B cell (primary cell): ENCODE measurements around the gene EML5.

Experiments used
- CTCF ChIP-seq: fragments of 200-600 bp; IDR thresholded peaks from one replicate; pipeline ENCODE4 v1.8.0; 2022; ENCODE audit warnings: antibody characterized with exemption, mild to moderate bottlenecking
- EZH2 ChIP-seq: IDR thresholded peaks from 2 replicates; pipeline ENCODE4 v1.6.1; 2012; ENCODE audit warnings: borderline replicate concordance, low read depth, mild to moderate bottlenecking, moderate library complexity, low read length; ENCODE audit not compliant: insufficient read depth, poor library complexity, severe bottlenecking

GRCh38 chr14:88729159-88729558, 63.6 kb downstream of the EML5 start:
- TF ChIP-seq CTCF (no peak), EZH2 (no peak)
